ENCODE results near the gene CCDC124. TPM values are rescaled to one million over a fixed set of nuclear protein-coding genes. Genes with fewer than 3 reads are reported as not detected.

CCDC124 gene
- total RNA-seq, 1 donor from 2014 or later, result 59.7 TPM

DNA sequence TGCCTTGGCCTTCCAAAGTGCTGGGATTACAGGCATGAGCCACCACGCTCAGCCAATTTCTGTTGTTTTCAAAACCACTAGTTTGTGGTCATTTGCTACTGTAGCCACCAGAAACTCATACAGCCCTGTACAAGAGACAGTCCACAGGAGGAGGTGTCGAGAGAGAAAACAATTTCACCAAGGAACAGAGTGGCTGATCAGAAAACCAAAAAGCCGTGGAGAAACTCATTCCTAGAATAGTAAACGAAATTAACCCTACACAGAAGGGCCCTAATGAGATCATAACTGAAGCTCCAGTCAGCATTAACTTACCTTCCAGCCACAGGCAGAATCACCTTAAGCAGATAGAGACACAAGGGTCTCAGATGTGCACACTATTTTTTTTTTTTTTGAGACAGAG is 3.8 kb upstream of the CCDC124 start:
- no peak for ATAC-seq
- Histone ChIP-seq H3K27me3 (no peaks in the 10 kb centered on the region), H3K27ac (no peak overlapping the region), H3K4me1 (peaks cover 8% of the 10 kb centered on the region), H3K36me3 (no peaks in the 10 kb centered on the region), H3K9me3 (no peaks in the 10 kb centered on the region), H3K4me3 (no peak overlapping the region)
- intact Hi-C loops (cut with DNase I), result no loop called here
- TF ChIP-seq, protein P1, sequence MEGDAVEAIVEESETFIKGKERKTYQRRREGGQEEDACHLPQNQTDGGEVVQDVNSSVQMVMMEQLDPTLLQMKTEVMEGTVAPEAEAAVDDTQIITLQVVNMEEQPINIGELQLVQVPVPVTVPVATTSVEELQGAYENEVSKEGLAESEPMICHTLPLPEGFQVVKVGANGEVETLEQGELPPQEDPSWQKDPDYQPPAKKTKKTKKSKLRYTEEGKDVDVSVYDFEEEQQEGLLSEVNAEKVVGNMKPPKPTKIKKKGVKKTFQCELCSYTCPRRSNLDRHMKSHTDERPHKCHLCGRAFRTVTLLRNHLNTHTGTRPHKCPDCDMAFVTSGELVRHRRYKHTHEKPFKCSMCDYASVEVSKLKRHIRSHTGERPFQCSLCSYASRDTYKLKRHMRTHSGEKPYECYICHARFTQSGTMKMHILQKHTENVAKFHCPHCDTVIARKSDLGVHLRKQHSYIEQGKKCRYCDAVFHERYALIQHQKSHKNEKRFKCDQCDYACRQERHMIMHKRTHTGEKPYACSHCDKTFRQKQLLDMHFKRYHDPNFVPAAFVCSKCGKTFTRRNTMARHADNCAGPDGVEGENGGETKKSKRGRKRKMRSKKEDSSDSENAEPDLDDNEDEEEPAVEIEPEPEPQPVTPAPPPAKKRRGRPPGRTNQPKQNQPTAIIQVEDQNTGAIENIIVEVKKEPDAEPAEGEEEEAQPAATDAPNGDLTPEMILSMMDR (IDR thresholded peaks at IDR 0.05), result no peak
- no peak for DNase-seq

DNA sequence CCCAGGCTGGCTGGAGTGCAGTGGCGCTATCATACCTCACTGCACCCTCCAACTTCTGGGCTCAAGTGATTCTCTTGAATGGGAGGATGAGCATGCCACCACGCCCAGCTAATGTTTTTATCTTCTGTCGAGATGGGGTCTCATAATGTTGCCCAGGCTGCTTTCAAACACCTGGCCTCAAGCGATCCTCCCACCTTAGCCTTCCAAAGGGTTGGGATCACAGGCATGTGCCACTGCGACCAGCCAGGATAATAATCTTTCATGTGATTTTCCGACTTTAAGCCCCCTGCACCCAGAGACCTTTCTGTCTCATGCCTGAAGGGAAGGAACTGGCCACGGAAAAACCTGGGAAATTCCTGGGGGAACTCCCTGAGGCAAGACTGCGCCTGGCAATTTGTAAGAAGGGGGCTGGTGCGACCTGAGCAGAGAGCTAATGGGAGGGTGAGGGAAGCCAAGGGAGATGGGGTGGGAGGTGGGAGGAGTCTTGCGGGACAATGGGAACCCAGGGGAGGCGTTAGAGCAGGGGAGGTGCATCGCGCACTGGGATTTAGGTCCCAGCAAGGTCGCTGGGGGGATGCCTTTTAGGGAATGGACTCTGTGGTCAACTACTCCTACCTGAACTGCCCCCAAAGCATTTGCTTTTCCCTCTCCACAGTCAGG is 1.2 kb upstream of the CCDC124 start:
- no peaks in the 10 kb centered on the region for H3K27me3 ChIP-seq
- DNase-seq (no peak), ATAC-seq (no peak)
- intact Hi-C loops (cut with DNase I), result no loop called here
- H3K27ac ChIP-seq, result no peak overlapping the region
- peaks cover 11% of the 10 kb centered on the region for H3K4me1 ChIP-seq
- no peaks in the 10 kb centered on the region for H3K9me3 ChIP-seq
- TF ChIP-seq, protein P1 (IDR thresholded peaks at IDR 0.05), result no peak
- peak overlapping the region; percentile 97 for H3K4me3 ChIP-seq
- no peaks in the 10 kb centered on the region for H3K36me3 ChIP-seq

DNA sequence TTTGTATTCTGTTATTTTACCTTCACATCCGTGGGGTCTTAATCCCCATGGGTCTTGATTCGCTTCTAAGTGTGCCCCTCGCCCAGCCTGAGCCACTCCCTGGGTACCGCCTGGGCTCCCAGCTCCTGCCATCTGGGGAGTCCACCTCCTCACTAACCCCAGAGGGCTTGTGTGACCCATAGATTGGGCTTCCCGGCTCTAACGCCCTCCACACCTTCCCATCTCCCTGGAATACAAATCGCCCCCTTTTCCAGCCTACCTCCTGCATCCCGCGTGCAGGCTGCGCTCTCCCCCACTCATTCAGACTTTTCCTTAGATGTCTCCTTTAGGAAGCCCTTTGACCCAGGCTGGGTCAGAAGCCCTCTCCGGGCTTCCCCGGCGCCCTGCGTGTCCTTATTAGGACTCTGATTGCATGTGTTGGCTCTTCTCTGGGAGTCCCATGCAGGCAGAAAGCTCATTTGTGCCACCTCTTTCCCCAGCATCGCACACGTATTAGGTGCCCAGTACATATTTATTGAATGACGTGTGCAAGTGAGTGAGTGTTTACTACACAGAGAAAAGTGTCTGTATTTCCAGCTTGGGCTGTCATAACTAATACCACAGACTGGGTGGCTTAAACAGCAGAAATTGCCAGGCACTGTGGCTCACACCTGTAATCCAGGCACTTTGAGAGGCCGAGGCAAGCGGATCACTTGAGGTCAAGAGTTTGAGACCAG is 757 bp downstream of the CCDC124 start:
- Histone ChIP-seq H3K4me3 (peak overlapping the region; percentile 97), H3K36me3 (no peaks in the 10 kb centered on the region), H3K27me3 (no peaks in the 10 kb centered on the region), H3K27ac (peak overlapping the region; percentile 97), H3K9me3 (no peaks in the 10 kb centered on the region), H3K4me1 (peaks cover 11% of the 10 kb centered on the region)
- intact Hi-C loops (cut with DNase I), result no loop called here
- TF ChIP-seq, protein P1 (IDR thresholded peaks at IDR 0.05), result no peak
- peak; percentile 3 for ATAC-seq
- no peak for DNase-seq

DNA sequence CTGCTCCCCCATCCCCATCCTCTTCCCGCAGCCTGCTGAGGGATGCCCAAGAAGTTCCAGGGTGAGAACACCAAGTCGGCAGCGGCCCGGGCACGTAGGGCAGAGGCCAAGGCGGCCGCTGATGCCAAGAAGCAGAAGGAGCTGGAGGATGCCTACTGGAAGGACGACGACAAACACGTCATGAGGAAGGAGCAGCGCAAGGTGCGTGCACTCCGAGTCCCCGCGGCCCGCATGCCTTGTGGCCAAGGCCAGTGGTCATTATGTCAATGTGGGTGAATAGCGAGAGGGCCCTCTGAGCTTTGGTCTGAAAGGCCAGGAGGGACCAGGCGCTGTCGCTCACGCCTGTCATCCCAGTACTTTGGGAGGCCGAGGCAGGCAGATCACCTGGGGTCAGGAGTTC is 3.6 kb downstream of the CCDC124 start:
- Histone ChIP-seq H3K36me3 (peaks cover 11% of the 10 kb centered on the region), H3K4me3 (no peak overlapping the region), H3K27ac (no peak overlapping the region), H3K27me3 (no peaks in the 10 kb centered on the region), H3K9me3 (no peaks in the 10 kb centered on the region), H3K4me1 (peaks cover 11% of the 10 kb centered on the region)
- DNase-seq (no peak), ATAC-seq (no peak)
- TF ChIP-seq, protein P1 (IDR thresholded peaks at IDR 0.05), result no peak
- intact Hi-C loops (cut with DNase I), result loop anchor here (5.0 kb wide), 1 partner anchor 61 kb away; no protein-coding TSS in a partner anchor

DNA sequence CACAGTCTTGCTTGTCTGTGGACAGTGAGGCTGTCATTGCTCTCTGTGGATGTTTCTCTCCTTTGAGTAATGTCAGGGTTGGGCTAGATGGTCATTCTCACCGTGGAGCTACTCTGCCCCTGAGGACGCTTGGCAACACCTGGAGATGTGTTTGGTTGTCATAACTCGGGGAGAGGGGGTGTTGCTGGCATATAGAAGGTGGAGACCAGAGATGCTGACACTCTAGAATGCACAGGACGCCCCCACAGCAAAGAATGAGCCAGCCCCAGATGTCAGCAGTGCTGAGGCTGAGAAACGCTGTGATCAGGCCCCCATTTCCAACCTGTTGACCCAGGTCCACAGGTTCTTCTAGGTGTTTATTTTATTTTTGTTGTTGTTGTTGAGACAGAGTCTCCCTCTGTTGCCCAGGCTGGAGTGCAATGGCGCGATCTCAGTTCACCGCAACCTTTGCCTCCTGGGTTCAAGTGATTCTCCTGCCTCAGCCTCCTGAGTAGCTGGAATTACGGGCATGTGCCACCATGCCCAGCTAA is 4.6 kb downstream of the CCDC124 start:
- TF ChIP-seq, protein P1 (IDR thresholded peaks at IDR 0.05), result no peak
- intact Hi-C loops (cut with DNase I), result loop anchor here (5.0 kb wide), 1 partner anchor 60 kb away; no protein-coding TSS in a partner anchor
- no peaks in the 10 kb centered on the region for H3K9me3 ChIP-seq
- H3K27ac ChIP-seq, result no peak overlapping the region
- H3K36me3 ChIP-seq, result peaks cover 13% of the 10 kb centered on the region
- H3K27me3 ChIP-seq, result no peaks in the 10 kb centered on the region
- DNase-seq, result no peak
- ATAC-seq, result no peak
- peaks cover 11% of the 10 kb centered on the region for H3K4me1 ChIP-seq
- H3K4me3 ChIP-seq, result no peak overlapping the region
